T-helper 1 cell treated with Interleukin-12 subunit alpha and Interleukin-12 subunit beta and Interleukin-4 antibody, amounts not matched to agents 30 ng/mL and 1 ng/mL, for 36 hours (primary cell): Measurements from ENCODE around the gene TRAPPC1. TPM values are rescaled to one million over a fixed set of nuclear protein-coding genes. Genes with fewer than 3 reads are reported as not detected.

ENCODE experiments used
- intact Hi-C: fragments of 100-400 bp; cut with micrococcal nuclease; formaldehyde crosslinking; loops from one replicate; pipeline ENCODE4 v1.15.1; 2024
- total RNA-seq: library from RNA; stranded (reverse); gene quantifications from 2 replicates; pipeline ENCODE4 v1.2.3, GENCODE V29; 2022

The TRAPPC1 gene
- total RNA-seq, 1 donor from 2014 or later: 203 TPM

DNA sequence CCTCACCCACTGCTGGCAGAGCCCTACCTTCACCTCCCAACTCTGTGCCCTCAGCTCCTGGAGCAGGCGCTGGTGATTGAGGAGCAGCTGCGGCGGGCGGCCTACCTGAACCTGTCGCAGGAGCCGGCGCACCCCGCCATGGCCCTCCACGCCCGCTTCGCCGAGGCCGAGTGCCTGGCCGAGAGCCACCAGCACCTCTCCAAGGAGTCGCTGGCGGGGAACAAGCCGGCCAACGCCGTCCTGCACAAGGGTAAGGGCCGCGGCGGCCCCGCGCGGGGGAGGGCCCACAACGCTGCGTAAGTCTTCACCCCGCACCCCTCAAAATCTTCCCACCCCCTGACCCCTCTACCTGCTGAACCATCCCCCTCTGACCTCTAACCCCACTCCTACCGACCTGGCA lies 22.7 kb downstream of the TRAPPC1 start:
- intact Hi-C loops: no loop called here

DNA sequence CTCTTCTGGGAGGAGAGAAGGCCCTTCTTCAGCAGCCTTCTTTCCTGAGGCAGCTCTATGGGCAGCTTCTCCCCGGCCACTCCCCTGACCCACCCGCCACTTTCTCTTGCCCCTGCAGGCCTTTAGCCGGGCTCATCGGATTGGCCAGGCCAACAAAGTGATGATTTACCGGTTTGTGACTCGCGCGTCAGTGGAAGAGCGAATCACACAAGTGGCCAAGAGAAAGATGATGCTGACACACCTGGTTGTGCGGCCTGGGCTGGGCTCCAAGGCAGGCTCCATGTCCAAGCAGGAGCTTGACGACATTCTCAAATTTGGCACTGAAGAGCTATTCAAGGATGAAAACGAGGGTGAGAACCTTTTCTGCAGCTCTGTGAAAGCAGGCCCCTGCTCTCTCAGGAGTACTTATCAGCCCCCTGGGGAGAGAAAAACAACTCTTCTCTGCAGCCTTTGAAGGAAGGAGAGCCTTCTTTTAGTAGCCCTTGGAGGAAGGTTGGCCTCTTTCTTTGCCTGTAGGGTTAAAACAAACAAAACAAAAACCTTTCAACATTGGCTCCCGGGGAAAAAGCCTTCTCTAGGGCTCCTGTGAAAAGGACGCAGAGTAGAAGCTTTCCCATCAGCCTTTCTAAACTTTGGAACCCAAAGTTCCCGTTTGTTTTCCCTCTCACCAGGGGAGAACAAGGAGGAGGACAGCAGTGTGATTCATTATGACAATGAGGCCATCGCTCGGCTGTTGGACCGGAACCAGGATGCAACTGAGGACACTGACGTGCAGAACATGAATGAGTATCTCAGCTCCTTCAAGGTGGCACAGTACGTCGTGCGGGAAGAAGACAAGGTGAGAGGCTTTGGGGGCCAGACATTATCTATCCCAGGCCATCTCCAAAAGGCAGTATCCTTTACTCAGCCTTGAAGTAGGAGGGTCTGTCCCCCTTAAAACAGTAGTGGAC lies 28.3 kb downstream of the TRAPPC1 start:
- intact Hi-C loops: no loop called here

DNA sequence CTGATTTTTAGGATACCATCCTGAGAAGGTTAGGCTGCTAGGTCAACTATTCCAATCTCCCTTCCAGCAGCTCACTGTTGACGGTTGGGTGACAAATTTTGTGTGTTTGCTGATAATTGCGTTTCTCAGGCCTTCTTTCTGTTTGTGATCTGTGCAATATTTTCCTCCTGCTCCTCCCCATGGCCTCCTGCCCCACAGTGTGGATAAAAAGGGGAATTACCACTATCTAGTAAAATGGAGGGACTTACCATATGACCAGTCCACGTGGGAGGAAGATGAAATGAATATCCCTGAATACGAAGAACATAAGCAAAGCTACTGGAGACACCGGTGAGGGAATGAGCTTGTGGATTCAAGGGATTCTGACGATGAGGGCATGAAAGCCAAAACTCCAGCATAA lies 34.0 kb downstream of the TRAPPC1 start:
- intact Hi-C loops: loop anchor here (1.0 kb wide), 1 partner anchor 34 kb away; no protein-coding TSS in a partner anchor

DNA sequence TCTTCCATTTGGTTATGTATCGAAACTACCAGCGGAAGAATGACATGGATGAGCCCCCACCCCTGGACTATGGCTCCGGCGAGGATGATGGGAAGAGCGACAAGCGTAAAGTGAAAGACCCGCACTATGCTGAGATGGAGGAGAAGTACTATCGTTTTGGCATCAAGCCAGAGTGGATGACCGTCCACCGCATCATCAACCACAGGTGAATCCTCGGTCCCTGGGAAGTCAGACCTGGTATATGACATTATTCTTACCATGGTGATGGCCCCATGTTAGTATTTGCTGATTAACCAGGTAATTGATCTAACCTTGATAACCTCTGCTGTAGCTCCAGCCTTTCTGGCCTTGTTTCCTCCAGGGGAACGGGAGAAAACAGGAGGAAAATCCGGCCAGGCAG lies 34.7 kb downstream of the TRAPPC1 start:
- intact Hi-C loops: loop anchor here (1.0 kb wide), 1 partner anchor 34 kb away; no protein-coding TSS in a partner anchor

DNA sequence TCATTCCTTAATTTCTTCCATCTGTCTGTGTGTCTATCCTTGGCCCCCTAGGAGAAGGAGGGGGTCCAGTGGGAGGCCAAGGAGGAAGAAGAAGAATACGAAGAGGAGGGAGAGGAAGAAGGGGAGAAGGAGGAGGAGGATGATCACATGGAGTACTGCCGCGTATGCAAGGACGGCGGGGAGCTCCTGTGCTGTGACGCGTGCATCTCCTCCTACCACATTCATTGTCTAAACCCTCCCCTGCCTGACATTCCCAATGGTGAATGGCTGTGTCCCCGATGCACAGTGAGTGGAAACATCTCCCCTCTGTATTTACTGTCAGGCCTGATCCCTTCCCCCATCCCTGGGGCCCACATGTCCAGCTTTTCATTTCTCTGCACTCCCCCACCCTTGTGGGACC lies 36.9 kb downstream of the TRAPPC1 start:
- intact Hi-C loops: no loop called here

DNA sequence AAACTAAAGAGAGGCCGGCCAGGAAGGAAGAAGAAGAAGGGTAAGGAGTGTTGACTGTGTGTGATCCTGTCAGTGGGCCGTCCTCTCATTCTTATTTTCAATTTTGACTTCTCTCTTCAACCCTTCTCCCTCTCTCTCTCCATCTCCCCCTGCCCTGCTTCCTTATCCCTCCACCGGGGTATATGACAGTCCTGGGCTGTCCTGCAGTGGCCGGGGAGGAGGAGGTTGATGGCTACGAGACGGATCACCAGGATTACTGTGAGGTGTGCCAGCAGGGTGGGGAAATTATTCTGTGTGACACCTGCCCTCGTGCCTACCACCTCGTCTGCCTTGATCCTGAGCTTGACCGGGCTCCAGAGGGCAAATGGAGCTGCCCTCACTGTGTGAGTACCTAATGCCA lies 37.5 kb downstream of the TRAPPC1 start:
- intact Hi-C loops: no loop called here

DNA sequence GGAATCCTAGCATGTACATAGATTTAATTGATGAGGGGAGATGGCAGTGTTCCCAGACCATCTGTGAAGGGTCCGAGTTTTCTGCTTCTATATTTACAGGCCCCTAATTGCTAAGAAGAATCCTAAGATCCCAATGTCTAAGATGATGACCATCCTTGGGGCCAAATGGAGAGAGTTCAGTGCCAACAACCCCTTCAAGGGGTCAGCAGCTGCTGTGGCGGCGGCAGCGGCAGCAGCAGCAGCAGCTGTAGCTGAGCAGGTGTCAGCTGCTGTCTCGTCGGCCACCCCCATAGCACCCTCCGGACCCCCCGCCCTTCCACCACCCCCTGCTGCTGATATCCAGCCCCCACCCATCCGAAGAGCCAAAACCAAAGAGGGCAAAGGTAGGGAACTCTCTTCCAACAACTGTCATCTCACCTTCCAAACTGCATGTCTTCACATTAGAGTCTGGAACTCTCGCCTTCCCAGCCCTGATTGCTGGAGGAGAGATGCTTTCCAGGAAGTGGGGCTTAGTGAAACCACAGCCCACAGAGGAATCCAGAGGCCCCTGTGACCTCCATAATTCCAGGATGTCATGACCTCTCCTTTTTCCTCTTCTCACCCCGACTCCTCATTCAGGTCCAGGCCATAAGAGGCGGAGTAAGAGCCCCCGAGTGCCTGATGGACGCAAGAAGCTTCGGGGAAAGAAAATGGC lies 38.4 kb downstream of the TRAPPC1 start:
- intact Hi-C loops: no loop called here

DNA sequence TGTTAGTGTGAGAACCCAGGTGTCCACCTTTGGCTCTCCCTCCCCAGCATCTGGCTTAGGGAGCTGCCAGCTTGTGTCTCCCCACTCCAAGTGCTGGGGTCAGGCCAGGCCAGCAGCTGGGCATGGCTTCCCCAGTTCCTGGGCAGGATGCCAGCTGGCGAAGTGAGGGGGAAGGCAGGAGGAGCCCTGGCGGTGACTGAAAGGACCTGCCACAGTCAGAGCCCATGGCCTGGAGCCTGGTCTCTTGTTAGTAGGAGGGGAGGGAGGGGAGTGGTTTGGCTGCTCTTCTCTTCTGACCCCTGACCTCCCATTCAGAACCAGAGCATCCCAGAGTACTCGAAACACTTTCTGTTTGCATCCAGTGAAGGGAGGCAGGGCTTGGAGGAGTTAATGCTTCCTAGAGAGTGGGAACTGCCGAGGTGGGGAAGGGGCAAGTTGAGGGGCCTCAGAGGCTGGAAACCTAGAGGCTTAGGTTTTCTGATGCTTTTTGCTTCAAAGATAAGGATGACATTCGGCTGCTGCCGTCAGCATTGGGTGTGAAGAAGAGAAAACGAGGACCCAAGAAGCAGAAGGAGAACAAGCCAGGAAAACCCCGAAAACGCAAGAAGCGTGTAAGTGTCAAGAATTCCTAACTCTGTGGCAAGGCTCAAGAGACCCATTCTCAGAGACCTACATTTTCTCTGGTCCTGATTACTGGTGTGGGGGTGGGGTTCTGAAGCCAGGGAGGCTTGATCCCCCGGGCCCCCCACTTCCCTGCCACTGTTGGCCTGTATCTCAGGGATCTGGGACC lies 42.4 kb downstream of the TRAPPC1 start:
- intact Hi-C loops: no loop called here

DNA sequence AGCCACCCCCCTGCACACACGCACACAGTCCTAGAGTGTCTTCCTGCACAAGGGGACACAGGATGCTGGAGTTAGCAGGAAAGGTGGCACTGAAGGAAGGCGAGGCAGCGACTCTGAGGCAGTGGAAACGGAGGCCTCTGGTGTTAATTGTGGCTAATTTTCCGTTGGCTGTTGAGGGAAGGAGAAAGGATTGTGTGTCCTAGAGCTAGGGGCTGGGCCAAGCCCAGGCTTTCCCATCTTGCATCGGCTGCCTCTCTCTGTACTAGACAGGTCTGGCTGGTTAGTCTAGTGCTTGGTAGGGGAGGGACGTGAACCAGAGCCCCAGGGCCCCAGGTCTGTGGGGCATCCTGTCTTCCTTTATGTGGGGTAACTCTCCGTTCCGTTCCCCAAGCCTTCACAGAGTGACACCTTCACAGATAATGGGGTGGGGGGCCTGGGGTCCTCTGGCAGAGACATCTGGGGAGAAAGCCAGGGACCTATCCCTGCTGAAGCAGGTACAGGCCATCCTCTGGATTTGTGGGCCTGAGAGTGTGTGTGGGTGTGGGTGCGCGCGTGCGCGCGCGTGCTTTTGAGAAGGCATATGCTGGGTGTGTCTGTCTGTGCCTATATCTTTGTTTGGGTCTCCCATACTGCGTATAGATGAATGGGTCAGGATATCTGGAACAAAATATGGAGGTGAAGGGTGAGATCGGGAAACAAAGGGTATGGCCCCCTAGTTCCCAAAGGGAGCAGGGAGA lies 43.4 kb downstream of the TRAPPC1 start, which contains the start of gene CHD3:
Gene CHD3, plus strand, starts transcription at position 606 of the 737 bp plus-strand sequence. CDS start 212 bp downstream, outside the sequence.
- intact Hi-C loops: loop anchor here (1.0 kb wide), 1 partner anchor 44 kb away; no protein-coding TSS in a partner anchor

DNA sequence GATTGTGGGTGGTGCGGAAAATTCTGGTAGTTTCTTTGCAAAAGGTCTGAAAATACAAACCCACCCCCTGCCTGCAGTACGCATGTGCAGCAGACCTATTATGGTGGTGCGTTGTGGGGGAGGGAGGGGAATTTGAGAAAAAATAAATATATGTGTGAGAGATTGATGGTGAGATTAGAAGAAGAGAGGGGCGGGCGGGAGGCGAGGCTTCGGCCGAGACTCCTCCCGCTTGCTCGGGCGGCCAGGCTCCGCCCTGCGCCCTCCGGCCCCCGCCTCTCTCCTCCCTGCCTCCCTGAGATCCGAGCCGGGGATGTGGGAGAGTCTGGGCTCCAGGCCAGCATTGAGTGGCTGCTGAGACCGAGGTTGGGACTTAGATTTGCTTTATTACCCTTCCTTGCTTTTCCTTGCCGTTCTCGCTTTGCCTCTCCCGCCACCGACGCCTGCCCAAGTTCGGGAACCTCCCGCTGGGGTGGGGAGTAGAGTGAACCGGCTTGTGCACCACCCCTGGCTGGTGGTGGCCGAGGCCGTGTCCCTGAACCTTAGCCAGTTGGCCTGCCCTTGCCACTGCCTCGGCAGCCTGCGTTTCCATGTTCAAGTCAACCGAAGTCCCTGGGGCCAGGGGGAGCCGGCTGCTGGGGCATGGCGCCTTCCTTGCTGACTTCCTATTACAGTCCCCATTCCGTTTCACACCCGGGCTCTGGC lies 44.1 kb downstream of the TRAPPC1 start:
- intact Hi-C loops: loop anchor here (1.0 kb wide), 6 partner anchors 28 to 103 kb away; partner anchors contain the start of genes CNTROB, KDM6B and NAA38

DNA sequence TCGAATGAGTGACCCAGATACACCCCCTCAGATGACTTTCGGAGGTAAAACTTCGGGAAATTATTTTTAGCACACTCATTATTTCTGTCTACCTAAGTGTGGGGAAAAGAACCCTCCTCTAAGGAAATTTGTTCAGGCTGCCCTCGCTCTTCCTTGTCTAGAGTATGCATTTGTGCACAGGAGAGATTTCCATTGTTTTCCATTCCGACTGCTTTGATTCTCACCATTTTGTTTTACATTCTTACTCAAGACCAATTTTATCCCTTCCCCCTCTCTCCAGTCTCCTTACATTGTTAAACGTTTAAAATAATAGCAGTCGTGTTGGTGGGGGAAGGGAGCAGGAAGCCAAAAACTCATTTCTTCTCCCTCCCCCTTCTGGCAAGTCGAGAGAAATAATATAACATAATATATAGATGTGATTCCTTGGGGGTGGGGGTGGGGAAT lies 44.7 kb downstream of the TRAPPC1 start:
- intact Hi-C loops: loop anchor here (1.0 kb wide), 5 partner anchors 28 to 103 kb away; partner anchors contain the start of genes CNTROB, KDM6B and NAA38

DNA sequence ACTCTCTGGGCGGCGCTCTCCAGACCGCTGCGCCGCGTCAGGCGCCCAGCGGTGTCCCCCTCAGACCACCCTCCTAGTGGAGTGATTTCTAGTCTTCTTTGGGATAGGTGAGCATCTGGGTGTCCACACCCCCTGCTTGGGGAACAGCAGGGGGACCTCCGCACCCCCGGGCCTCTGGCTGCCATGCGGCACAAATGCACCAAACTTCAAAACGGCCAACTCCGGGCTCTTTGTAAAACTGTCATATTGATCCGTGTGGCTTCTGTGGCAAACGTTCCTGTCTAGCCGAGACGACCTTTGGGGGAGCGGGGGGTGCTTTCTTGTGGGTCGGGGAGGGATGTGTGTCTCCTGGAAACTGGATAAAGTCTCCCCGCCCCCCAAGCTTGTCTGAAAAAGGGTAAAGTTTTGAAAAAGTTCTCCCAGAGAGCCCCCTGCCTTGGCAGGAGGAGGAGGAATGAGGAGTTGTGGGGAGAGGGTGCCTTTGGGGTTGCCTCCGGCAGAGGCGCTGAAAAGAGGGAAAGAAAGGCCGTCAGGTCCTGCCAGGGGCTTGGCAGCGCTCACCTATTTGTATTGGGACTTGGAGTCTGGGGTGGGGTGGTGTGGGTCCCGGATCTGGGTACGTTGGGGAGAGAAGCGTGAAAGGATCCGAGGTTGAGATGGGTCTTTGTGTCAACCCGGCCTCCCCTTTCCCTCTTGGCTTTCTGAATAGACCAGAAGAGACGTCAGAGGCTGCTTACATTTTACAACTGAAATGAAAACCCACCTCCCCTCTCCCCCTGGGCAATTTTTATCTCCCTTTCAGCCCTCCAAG lies 45.3 kb downstream of the TRAPPC1 start:
- intact Hi-C loops: loop anchor here (1.0 kb wide), 5 partner anchors 29 to 104 kb away; partner anchors contain the start of genes CNTROB, KDM6B and NAA38

DNA sequence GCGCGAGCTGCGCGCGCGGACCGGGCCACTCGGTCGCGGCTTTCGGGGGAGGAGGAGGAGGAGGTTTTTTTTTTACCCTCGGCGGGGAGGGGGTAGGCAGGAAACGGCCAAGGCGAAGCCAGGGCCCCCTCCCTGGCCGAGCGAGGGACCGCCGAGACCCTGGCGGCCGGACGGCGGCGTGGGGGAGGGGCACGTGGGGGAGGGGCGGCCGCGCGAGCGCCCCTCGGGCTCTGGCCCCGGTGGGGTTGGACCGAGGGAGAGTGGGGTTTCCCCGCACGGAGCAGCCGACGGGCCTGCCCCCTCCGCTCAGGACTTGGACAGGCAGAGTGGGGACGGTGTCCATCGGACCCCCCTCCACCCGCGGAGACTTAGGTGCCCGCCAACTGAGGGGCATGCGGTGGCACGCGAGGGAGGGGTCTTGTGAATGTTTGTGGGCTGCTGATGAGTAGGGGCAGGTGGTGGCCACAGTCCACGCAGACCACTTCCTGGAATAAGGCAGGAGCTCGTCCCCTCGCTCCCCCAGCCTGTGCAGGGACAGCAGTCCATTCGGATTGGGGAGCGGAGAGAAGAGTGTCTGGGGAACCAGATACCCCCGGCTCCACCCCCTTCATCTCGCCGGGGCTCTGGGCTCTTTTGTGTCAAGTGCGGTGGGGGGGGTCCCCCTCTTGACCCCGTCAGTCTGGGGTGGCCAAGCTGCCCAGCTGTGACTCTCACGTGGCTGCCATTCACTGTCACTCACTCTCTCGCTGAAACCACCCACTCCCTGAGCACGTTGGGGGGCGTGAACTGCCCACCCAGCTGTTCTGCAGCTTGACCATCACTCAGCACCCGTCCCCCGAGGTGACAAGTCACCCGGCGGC lies 46.1 kb downstream of the TRAPPC1 start:
- intact Hi-C loops: no loop called here

DNA sequence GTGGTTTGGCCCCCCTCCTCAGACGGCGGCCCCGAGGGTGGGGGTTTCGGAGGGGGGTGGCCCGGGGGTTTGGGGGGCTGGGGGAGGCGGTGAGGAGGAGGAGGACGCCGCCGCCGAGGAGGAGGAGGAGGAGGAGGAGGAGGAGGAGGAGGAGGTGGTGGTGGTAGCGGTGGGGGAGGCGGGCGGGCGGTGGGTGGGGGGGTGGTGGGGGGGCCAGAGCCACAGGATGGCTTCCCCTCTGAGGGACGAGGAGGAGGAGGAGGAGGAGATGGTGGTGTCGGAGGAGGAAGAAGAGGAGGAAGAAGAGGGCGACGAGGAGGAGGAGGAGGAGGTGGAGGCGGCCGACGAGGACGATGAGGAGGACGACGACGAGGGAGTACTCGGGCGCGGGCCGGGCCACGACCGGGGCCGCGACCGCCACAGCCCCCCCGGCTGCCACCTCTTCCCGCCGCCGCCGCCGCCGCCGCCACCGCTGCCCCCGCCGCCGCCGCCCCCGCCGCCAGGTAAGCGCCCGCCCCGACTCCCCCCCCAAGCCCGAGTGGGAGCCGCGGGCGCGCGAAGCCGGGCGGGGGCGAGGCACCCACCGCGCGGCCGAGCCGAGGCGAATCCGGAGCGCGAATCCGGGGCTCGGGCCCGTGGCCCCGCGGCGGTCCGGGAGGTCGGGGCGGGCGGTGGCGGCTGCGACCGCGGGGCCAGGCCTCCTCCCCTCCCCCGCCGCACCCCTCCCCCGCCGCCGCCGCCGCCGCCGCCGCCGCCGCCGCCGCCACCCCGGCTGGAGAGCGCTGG lies 47.0 kb downstream of the TRAPPC1 start:
- intact Hi-C loops: no loop called here

DNA sequence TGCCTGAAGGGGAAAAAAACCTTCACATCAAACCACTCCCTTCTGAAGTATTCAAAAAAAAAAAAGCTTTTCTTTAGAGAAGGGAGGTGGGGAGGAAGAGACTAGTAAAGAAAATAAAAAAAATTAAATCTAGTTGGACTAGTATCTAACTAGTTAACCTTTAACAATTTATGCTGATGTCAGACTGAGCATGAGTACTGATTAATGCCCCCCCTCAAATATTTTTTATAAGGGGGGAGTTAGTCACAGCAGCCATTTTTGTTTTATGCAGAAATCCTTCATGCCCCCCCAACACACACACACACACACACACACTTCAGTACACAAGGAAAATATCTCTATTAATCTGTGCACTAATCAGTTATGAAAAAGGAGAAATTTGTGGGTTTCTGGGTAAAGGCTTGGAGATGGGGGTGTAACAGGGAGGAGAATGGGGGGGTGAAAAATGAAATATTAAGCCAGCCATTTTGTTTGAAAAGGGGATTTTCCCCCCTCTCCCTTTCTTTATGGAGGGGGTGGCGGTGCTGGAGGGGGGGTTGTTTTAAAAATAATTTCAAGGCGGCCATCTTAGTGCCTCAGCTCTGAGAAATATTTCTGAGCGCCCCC lies 47.9 kb downstream of the TRAPPC1 start:
- intact Hi-C loops: no loop called here

DNA sequence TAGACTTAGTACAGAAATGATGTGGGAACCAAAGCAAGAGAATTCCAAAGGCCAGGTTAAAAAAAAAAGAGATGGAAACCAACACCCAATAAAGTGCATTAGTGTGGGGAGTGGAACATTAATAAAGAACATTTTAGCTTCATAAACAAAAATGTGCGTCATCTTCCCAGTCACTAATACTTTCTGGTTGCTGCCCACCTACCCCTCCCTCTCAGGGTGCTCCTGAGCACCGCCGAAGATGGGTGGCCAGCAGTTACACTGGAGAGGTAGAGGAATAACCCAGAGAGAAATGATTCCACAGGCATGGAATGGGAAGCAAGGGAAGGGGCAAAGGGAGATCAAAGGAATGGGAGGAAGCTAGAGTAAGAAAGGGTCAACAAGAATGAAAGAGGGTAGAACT lies 49.1 kb downstream of the TRAPPC1 start:
- intact Hi-C loops: no loop called here

DNA sequence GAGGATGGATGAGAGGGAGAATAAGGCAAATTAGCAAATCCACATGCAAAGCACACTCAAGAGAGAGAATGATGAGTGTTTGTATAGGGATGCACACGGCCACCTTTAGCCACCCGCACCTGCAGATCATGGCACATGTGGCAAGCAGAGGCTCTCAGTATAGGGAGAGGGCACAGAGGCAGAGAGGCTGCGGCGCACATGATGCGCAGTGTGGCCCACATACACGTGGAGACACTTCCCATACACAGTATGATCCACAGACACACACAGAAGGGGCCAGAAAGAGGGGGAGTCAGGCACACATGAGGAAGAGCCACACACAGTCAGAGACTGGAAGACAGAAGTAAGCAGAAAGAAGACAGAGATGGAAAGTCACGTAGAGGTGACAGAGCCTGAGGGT lies 49.7 kb downstream of the TRAPPC1 start:
- intact Hi-C loops: no loop called here
